ENCODE data around the gene CCDC187.

GRCh38 chr9:136328622-136329041, 24.7 kb upstream of the CCDC187 start:
- TF ChIP-seq POLR2A (IDR thresholded peaks at IDR 0.05) (no peak), CTCF (IDR thresholded peaks at IDR 0.05) (no peak)

Measured in tibial nerve (tissue), 3 donors.